DOHH2 (cell line): ENCODE results near the gene UBL3.

Experiments used
- H3F3A ChIP-seq: fragments of 200-600 bp; sonication (generic), shearing (Covaris generic); 2 replicates; pipeline ENCODE4 v1.6.0; 2016; ENCODE audit warnings: antibody characterized with exemption, mild to moderate bottlenecking; ENCODE audit not compliant: control insufficient read depth, insufficient read depth
- H3K27ac ChIP-seq: fragments of 200-600 bp; sonication (generic); 2 replicates; pipeline ENCODE4 v1.5.1; 2014; ENCODE audit warnings: low read depth, mild to moderate bottlenecking, low read length, moderate library complexity
- H3K27me3 ChIP-seq: fragments of 200-600 bp; sonication (generic); 2 replicates; pipeline ENCODE4 v1.6.1; 2014; ENCODE audit warnings: mild to moderate bottlenecking, low read length, mixed read lengths; ENCODE audit not compliant: control insufficient read depth
- H3K36me3 ChIP-seq: fragments of 200-600 bp; sonication (generic); 2 replicates; pipeline ENCODE4 v1.6.1; 2014; ENCODE audit warnings: mild to moderate bottlenecking, low read length, moderate library complexity, mixed read lengths; ENCODE audit not compliant: control insufficient read depth
- H3K4me1 ChIP-seq: fragments of 200-600 bp; sonication (generic); 2 replicates; pipeline ENCODE4 v1.6.1; 2014; ENCODE audit warnings: mild to moderate bottlenecking, low read length, mixed read lengths; ENCODE audit not compliant: control insufficient read depth
- H3K4me2 ChIP-seq: fragments of 200-600 bp; sonication (generic); 2 replicates; pipeline ENCODE4 v1.6.0; 2014; ENCODE audit warnings: mild to moderate bottlenecking, low read length, moderate library complexity
- H3K4me3 ChIP-seq: fragments of 200-600 bp; sonication (generic); 2 replicates; pipeline ENCODE4 v1.5.1; 2014; ENCODE audit warnings: mild to moderate bottlenecking, low read length, mixed read lengths
- H3K79me2 ChIP-seq: fragments of 200-600 bp; sonication (generic); 2 replicates; pipeline ENCODE4 v1.6.1; 2014; ENCODE audit warnings: mild to moderate bottlenecking, low read length, mixed read lengths; ENCODE audit not compliant: control insufficient read depth
- H3K9me2 ChIP-seq: fragments of 200-600 bp; sonication (generic); replicated peaks from 2 replicates; pipeline ENCODE4 v1.6.1; 2014; ENCODE audit warnings: mild to moderate bottlenecking, low read length, mixed read lengths; ENCODE audit not compliant: control insufficient read depth
- H3K9me3 ChIP-seq: fragments of 200-600 bp; sonication (generic); 2 replicates; pipeline ENCODE4 v1.6.1; 2014; ENCODE audit warnings: antibody characterized with exemption, low read length, mixed read lengths; ENCODE audit not compliant: control insufficient read depth, insufficient read depth
- H4K20me1 ChIP-seq: fragments of 200-600 bp; sonication (generic); 2 replicates; pipeline ENCODE4 v1.6.0; 2014; ENCODE audit warnings: low read depth, mild to moderate bottlenecking, antibody characterized with exemption, low read length, moderate library complexity; ENCODE audit not compliant: control insufficient read depth, insufficient read depth
- EZH2phosphoT487 ChIP-seq: fragments of 200-600 bp; sonication (generic); IDR thresholded peaks from 2 replicates; pipeline ENCODE4 v1.6.1; 2017; ENCODE audit warnings: borderline replicate concordance, mild to moderate bottlenecking, antibody characterized with exemption, low read length, moderate library complexity, mixed read lengths
- TF ChIP-seq, protein P1 (sequence below): fragments of 200-600 bp; sonication (generic); IDR thresholded peaks from one replicate; pipeline ENCODE4 v1.5.1; 2014; ENCODE audit warnings: antibody characterized with exemption, mild to moderate bottlenecking, low read depth, low read length; ENCODE audit not compliant: poor library complexity, severe bottlenecking

Gene UBL3

GRCh38 chr13:29761160-29761559 is 89.3 kb downstream of the UBL3 start:
- no peak overlapping the region for H3K27ac ChIP-seq
- peaks cover 17% of the 10 kb centered on the region for H3K4me1 ChIP-seq
- H4K20me1 ChIP-seq = no peaks in the 10 kb centered on the region
- no peaks in the 10 kb centered on the region for H3F3A ChIP-seq
- H3K9me2 ChIP-seq = no peaks in the 10 kb centered on the region
- H3K4me2 ChIP-seq = no peak overlapping the region
- H3K36me3 ChIP-seq = no peaks in the 10 kb centered on the region
- TF ChIP-seq, protein P1, sequence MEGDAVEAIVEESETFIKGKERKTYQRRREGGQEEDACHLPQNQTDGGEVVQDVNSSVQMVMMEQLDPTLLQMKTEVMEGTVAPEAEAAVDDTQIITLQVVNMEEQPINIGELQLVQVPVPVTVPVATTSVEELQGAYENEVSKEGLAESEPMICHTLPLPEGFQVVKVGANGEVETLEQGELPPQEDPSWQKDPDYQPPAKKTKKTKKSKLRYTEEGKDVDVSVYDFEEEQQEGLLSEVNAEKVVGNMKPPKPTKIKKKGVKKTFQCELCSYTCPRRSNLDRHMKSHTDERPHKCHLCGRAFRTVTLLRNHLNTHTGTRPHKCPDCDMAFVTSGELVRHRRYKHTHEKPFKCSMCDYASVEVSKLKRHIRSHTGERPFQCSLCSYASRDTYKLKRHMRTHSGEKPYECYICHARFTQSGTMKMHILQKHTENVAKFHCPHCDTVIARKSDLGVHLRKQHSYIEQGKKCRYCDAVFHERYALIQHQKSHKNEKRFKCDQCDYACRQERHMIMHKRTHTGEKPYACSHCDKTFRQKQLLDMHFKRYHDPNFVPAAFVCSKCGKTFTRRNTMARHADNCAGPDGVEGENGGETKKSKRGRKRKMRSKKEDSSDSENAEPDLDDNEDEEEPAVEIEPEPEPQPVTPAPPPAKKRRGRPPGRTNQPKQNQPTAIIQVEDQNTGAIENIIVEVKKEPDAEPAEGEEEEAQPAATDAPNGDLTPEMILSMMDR = no peak
- TF ChIP-seq EZH2phosphoT487 = no peak
- H3K9me3 ChIP-seq = peaks cover 8% of the 10 kb centered on the region; the same call in 1 of the 2 replicates
- no peaks in the 10 kb centered on the region for H3K27me3 ChIP-seq
- no peaks in the 10 kb centered on the region for H3K79me2 ChIP-seq
- no peak overlapping the region for H3K4me3 ChIP-seq

DNA sequence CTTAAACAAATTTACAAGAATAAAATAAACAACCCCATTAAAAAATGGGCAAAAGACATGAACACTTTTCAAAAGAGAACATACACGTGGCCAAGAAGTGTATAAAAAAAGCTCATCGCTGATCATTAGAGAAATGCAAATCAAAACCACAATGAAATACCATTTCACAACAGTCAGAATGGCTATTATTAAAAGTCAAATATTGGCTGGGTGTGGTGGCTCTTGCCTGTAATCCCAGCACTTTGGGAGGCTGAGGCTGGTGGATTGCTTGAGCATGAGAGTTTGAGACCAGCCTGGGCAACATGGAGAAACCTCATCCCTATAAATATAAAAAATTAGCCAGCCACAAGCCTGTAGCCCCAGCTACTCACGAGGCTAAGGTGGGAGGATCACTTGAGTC is 89.9 kb downstream of the UBL3 start:
- Histone ChIP-seq H3K27ac (no peak overlapping the region), H3F3A (no peaks in the 10 kb centered on the region), H3K36me3 (no peaks in the 10 kb centered on the region), H3K4me1 (peaks cover 17% of the 10 kb centered on the region), H3K4me2 (0 out of 2 replicates have a peak overlapping the region, but pooled peaks have one; percentile 16), H3K79me2 (no peaks in the 10 kb centered on the region), H4K20me1 (no peaks in the 10 kb centered on the region), H3K27me3 (no peaks in the 10 kb centered on the region), H3K4me3 (no peak overlapping the region), H3K9me3 (peaks cover 8% of the 10 kb centered on the region; the same call in 1 of the 2 replicates), H3K9me2 (no peaks in the 10 kb centered on the region)
- TF ChIP-seq EZH2phosphoT487 = no peak
- TF ChIP-seq, protein P1 = no peak

GRCh38 chr13:29758531-29759114 is 91.8 kb downstream of the UBL3 start:
- Histone ChIP-seq H4K20me1 (no peaks in the 10 kb centered on the region), H3F3A (no peaks in the 10 kb centered on the region), H3K79me2 (no peaks in the 10 kb centered on the region), H3K27ac (no peak overlapping the region), H3K9me3 (peaks cover 8% of the 10 kb centered on the region; the same call in 1 of the 2 replicates), H3K4me3 (no peak overlapping the region), H3K27me3 (0 out of 2 replicates have a peak, but pooled peaks cover 3% of the 10 kb centered on the region), H3K4me2 (no peak overlapping the region), H3K4me1 (peaks cover 17% of the 10 kb centered on the region), H3K36me3 (no peaks in the 10 kb centered on the region), H3K9me2 (no peaks in the 10 kb centered on the region)
- TF ChIP-seq EZH2phosphoT487 = no peak
- TF ChIP-seq, protein P1 = no peak
